Transverse colon (tissue), 4 donors: ENCODE data around the gene NPAS3. TPM values are rescaled to one million over a fixed set of nuclear protein-coding genes. Genes with fewer than 3 reads are reported as not detected.

ENCODE experiments used
- DNase-seq: peaks from one replicate; pipeline ENCODE4 v3.0.0-alpha.2; 2019
- H3K27ac ChIP-seq, 4 donors: fragments of 200-600 bp; sonication (generic); 2 replicates each; pipeline ENCODE4 v1.5.1; 2016 to 2018; ENCODE audit warnings: inconsistent platforms in 4 of 4
- H3K27me3 ChIP-seq: fragments of 200-600 bp; sonication (generic); 2 replicates; pipeline ENCODE4 v1.5.1; 2017; ENCODE audit warnings: inconsistent platforms
- H3K36me3 ChIP-seq, 4 donors: fragments of 200-600 bp; sonication (generic); 2 replicates each; pipeline ENCODE4 v1.5.1; 2017 to 2019; ENCODE audit warnings: inconsistent platforms in 4 of 4
- H3K4me1 ChIP-seq, 4 donors: fragments of 200-600 bp; sonication (generic); 2 replicates each; pipeline ENCODE4 v1.5.1; 2017 to 2020; ENCODE audit warnings: inconsistent platforms in 4 of 4
- H3K4me3 ChIP-seq, 4 donors: fragments of 200-600 bp; sonication (generic); 1 replicate in 1 of 4; 2 replicates in 3 of 4; pipeline versions ENCODE4 v1.5.1 to v1.6.1; 2017 to 2019; ENCODE audit warnings: inconsistent platforms in 4 of 4
- H3K9me3 ChIP-seq, 2 donors: fragments of 200-600 bp; sonication (generic); 2 replicates each; pipeline ENCODE4 v1.5.1; 2017 to 2019; ENCODE audit warnings: inconsistent platforms in 2 of 2
- EP300 ChIP-seq: sonication (generic); formaldehyde crosslinking; IDR thresholded peaks from one replicate; pipeline ENCODE4 v1.6.1; 2017; ENCODE audit warnings: antibody characterized with exemption, low read depth
- POLR2A ChIP-seq: fragments of 450-650 bp; IDR thresholded peaks from one replicate; pipeline ENCODE4 v1.6.1; 2016; ENCODE audit warnings: antibody characterized with exemption, mild to moderate bottlenecking, moderate library complexity
- POLR2AphosphoS5 ChIP-seq, 3 donors: sonication (generic); formaldehyde crosslinking; IDR thresholded peaks; one replicate each; pipeline ENCODE4 v1.6.1; 2016; ENCODE audit warnings: antibody characterized with exemption in 3 of 3
- whole genome bisulfite sequencing, 2 donors: methylation state at CpG; one replicate each; pipeline ENCODE4 v1.1.5; 2018; ENCODE audit warnings: low coverage in 1 of 2; 5-methylcytosine and 5-hydroxymethylcytosine counted together
- in situ Hi-C, 4 donors: fragments of 200-750 bp; cut with MboI; loops; one replicate each; pipeline versions ENCODE4 v1.15.0 to v1.15.1; 2017; ENCODE audit warnings: low sequenced_read_pairs in 3 of 4, low pct_ligation_motif_present in 1 of 4, low pct_unique_long_range_greater_than_20kb in 1 of 4
- intact Hi-C: fragments of 100-400 bp; cut with DNase I; formaldehyde crosslinking; loops from one replicate; pipeline ENCODE4 v1.15.1; 2023; ENCODE audit warnings: low total_unique reads
- total RNA-seq, 4 donors: library from RNA; depleted of rRNA; stranded (reverse); fragments of >200 nt; gene quantifications; one replicate each; pipeline ENCODE4 v1.1.0, GENCODE V29; 2016
- TF ChIP-seq, protein P1 (sequence below), 5 experiments: fragments of 200-600 bp in 3 of 5; fragments of 450-650 bp in 2 of 5; sonication (generic) in 3 of 5; IDR thresholded peaks; 1 replicate in 2 of 5; 2 replicates in 3 of 5; pipeline ENCODE4 v1.5.1; 2016 to 2017; ENCODE audit warnings: antibody characterized with exemption in 5 of 5, inconsistent platforms in 3 of 5, mild to moderate bottlenecking in 2 of 5, moderate library complexity in 1 of 5

The NPAS3 gene
- total RNA-seq, 4 donors from 2014 or later: 0.96 to 6.4 (median 1.8) TPM

DNA sequence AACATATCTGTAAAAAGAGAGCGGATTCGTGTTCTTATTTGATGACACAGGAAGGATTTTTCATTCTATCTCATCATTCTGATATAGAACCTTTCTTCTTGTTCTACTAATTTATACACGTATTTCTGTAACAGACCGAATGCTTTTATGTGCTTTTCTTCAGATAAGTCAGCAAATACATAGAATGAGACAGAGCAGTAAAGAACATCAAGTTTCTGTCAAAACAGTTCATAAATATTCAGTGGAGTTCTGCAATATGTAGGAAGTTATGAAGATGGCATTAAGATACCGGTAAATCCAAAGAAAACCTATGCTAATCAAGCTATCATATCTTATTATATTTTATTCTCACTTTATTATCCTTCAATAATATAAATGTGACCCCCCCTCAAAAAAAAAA lies 731.6 kb downstream of the NPAS3 start:
- no peaks in the 10 kb centered on the region for H3K36me3 ChIP-seq
- in situ Hi-C loops (no loop called here), intact Hi-C loops (no loop called here)
- no peaks in the 10 kb centered on the region for H3K4me1 ChIP-seq
- no peaks in the 10 kb centered on the region for H3K27me3 ChIP-seq
- no peaks in the 10 kb centered on the region for H3K9me3 ChIP-seq
- H3K27ac ChIP-seq: no peak overlapping the region
- no peak for TF ChIP-seq POLR2A
- TF ChIP-seq POLR2AphosphoS5 (IDR thresholded peaks at IDR 0.05): no peak
- TF ChIP-seq, protein P1, sequence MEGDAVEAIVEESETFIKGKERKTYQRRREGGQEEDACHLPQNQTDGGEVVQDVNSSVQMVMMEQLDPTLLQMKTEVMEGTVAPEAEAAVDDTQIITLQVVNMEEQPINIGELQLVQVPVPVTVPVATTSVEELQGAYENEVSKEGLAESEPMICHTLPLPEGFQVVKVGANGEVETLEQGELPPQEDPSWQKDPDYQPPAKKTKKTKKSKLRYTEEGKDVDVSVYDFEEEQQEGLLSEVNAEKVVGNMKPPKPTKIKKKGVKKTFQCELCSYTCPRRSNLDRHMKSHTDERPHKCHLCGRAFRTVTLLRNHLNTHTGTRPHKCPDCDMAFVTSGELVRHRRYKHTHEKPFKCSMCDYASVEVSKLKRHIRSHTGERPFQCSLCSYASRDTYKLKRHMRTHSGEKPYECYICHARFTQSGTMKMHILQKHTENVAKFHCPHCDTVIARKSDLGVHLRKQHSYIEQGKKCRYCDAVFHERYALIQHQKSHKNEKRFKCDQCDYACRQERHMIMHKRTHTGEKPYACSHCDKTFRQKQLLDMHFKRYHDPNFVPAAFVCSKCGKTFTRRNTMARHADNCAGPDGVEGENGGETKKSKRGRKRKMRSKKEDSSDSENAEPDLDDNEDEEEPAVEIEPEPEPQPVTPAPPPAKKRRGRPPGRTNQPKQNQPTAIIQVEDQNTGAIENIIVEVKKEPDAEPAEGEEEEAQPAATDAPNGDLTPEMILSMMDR (IDR thresholded peaks at IDR 0.05): no peak
- no peak for TF ChIP-seq EP300
- no peak for DNase-seq
- no peak overlapping the region for H3K4me3 ChIP-seq
- WGBS, 2 donors: 69 to 84% methylated on average over 5 of the region's 5 CpGs

DNA sequence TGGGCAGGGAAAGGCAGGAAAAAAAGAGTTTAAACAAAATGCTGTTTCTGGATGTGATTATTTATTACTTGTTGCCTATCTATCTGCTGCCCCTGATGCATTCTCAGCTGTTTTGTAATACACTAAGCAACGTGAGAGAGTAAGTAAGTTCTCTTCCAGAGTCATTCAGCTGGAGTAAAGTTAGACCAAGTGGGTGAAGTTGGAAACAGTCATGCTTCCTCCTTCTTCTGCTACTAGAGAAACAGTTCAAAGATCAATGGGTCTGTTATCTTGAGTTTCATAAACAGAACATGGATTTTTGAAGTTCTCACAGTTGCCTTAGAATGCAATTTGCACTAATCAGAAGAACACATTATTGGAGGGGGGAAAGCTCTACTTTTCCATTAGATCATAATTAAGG lies 732.9 kb downstream of the NPAS3 start:
- TF ChIP-seq, protein P1 (IDR thresholded peaks at IDR 0.05): no peak
- TF ChIP-seq POLR2A (no peak), POLR2AphosphoS5 (IDR thresholded peaks at IDR 0.05) (no peak), EP300 (no peak)
- 27 to 41% methylated on average over 1 of the region's 1 CpG for whole genome bisulfite sequencing, 2 donors
- in situ Hi-C loops (no loop called here), intact Hi-C loops (no loop called here)
- Histone ChIP-seq H3K27ac (no peak overlapping the region), H3K36me3 (no peaks in the 10 kb centered on the region), H3K4me3 (no peak overlapping the region), H3K9me3 (no peaks in the 10 kb centered on the region), H3K27me3 (no peaks in the 10 kb centered on the region), H3K4me1 (no peaks in the 10 kb centered on the region)
- DNase-seq: no peak

DNA sequence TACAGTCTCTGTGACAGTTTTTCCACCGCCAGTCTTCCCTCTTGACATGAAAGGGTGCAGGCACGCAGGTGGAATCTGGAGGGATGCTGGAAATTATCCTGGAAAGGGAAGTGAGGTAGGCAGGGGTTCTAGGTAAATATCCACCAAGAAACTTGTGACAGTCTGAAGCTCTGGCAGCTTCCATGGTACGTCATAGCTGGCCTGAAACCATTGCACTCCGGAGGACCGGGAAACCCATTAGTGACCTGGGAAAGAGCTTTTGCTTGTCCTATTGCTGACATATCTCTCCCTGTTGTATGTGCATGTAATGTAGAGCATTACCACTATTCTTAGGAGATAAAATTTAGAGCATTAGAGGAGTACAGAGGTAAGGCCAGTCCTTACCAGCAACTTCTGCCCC lies 736.2 kb downstream of the NPAS3 start:
- Histone ChIP-seq H3K27ac (no peak overlapping the region), H3K27me3 (no peaks in the 10 kb centered on the region), H3K9me3 (no peaks in the 10 kb centered on the region), H3K4me1 (no peaks in the 10 kb centered on the region), H3K36me3 (no peaks in the 10 kb centered on the region), H3K4me3 (no peak overlapping the region)
- 86 to 93% methylated on average over 5 of the region's 5 CpGs for WGBS, 2 donors
- DNase-seq: no peak
- in situ Hi-C loops (no loop called here), intact Hi-C loops (no loop called here)
- TF ChIP-seq POLR2AphosphoS5 (IDR thresholded peaks at IDR 0.05) (no peak), EP300 (no peak), POLR2A (no peak)
- TF ChIP-seq, protein P1 (IDR thresholded peaks at IDR 0.05): no peak

DNA sequence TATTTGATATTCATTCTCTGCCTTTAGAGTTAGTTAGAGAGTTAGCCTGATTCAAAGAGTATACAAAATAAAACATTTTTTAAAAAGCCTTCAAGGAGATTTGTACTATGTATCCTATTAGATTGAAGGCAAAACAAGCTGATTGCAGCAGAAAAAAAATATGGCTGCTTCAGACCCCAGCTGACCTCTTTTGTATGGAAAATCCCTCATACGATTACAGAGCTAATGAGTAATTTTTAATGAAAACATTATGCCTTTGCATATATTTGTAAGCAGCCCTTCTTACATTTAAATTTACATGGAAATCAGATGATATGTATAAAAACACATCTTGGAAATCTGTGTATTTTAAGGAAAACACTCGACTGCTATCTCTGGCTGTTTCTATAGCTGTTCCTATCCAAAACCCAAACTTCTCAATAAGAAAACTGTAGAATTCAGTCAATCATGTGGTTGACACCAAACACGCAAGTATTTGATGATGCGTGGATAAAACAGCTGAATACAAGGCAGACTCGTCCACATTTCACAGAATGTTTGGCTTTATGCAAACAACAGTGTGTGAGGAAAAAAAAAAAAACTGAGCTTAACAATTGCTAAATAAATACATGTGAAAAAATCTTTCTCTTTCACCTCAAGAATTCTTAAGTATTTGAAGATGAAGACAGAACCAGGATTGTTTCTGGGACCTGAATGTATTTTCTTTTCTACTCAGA lies 736.9 kb downstream of the NPAS3 start:
- 70 to 97% methylated on average over 5 of the region's 5 CpGs for WGBS, 2 donors
- in situ Hi-C loops (no loop called here), intact Hi-C loops (no loop called here)
- DNase-seq: no peak
- no peaks in the 10 kb centered on the region for H3K36me3 ChIP-seq
- TF ChIP-seq, protein P1 (IDR thresholded peaks at IDR 0.05): no peak
- no peak for TF ChIP-seq POLR2A
- no peak for TF ChIP-seq EP300
- no peak for TF ChIP-seq POLR2AphosphoS5 (IDR thresholded peaks at IDR 0.05)
- H3K4me1 ChIP-seq: no peaks in the 10 kb centered on the region
- no peak overlapping the region for H3K27ac ChIP-seq
- H3K4me3 ChIP-seq: no peak overlapping the region
- H3K9me3 ChIP-seq: no peaks in the 10 kb centered on the region
- no peaks in the 10 kb centered on the region for H3K27me3 ChIP-seq
